Liver (tissue), 9 donors: Measurements from ENCODE around the gene APPL2. TPM values are rescaled to one million over a fixed set of nuclear protein-coding genes. Genes with fewer than 3 reads are reported as not detected.

ENCODE experiments used
- DNase-seq: peaks from one replicate; pipeline ENCODE4 v3.0.0-alpha.2; 2017; ENCODE audit warnings: low spot score
- H3K27ac ChIP-seq, 2 donors: one replicate each; pipeline ENCODE4 v1.7.0; 2013; ENCODE audit warnings: inconsistent platforms in 2 of 2, low read length in 2 of 2, control low read depth in 1 of 2, low read depth in 1 of 2, mild to moderate bottlenecking in 1 of 2
- H3K27me3 ChIP-seq, 4 donors: one replicate each; pipeline versions ENCODE4 v1.6.1 to v1.7.0; 2013; ENCODE audit warnings: low read length in 3 of 4, inconsistent platforms in 1 of 4, mild to moderate bottlenecking in 1 of 4, moderate library complexity in 1 of 4; ENCODE audit not compliant: control insufficient read depth in 4 of 4, insufficient read depth in 4 of 4
- H3K36me3 ChIP-seq, 4 donors: one replicate each; pipeline versions ENCODE4 v1.6.1 to v1.7.0; 2013; ENCODE audit warnings: low read length in 3 of 4, mild to moderate bottlenecking in 3 of 4, low read depth in 1 of 4, moderate library complexity in 1 of 4; ENCODE audit not compliant: control insufficient read depth in 4 of 4, insufficient read depth in 3 of 4
- H3K4me1 ChIP-seq, 4 donors: one replicate each; pipeline versions ENCODE4 v1.6.1 to v1.7.0; 2013; ENCODE audit warnings: low read length in 3 of 4, mild to moderate bottlenecking in 3 of 4, moderate library complexity in 1 of 4; ENCODE audit not compliant: control insufficient read depth in 4 of 4, insufficient read depth in 4 of 4
- H3K4me3 ChIP-seq, 3 donors: one replicate each; pipeline versions ENCODE4 v1.6.1 to v1.7.0; 2013; ENCODE audit warnings: low read length in 3 of 3, control low read depth in 1 of 3, low read depth in 1 of 3, mild to moderate bottlenecking in 1 of 3
- H3K9ac ChIP-seq, 2 donors: one replicate each; pipeline ENCODE4 v1.7.0; 2013; ENCODE audit warnings: low read length in 2 of 2, mild to moderate bottlenecking in 2 of 2, moderate library complexity in 2 of 2, control low read depth in 1 of 2, low read depth in 1 of 2
- H3K9me3 ChIP-seq, 4 donors: one replicate each; pipeline versions ENCODE4 v1.6.1 to v1.7.0; 2013; ENCODE audit warnings: low read length in 3 of 4; ENCODE audit not compliant: control insufficient read depth in 4 of 4
- ATF3 ChIP-seq: IDR thresholded peaks from 2 replicates; pipeline ENCODE4 v1.6.1; 2016; ENCODE audit warnings: antibody characterized with exemption
- EGR1 ChIP-seq, 2 donors: IDR thresholded peaks; 2 replicates each; pipeline ENCODE4 v1.6.1; 2016 to 2018; ENCODE audit warnings: antibody characterized with exemption in 2 of 2, low read depth in 2 of 2
- FOXA1 ChIP-seq: IDR thresholded peaks from 2 replicates; pipeline ENCODE4 v1.6.1; 2016; ENCODE audit warnings: antibody characterized with exemption
- FOXA2 ChIP-seq: IDR thresholded peaks from 2 replicates; pipeline ENCODE4 v1.6.1; 2016; ENCODE audit warnings: antibody characterized with exemption
- GABPA ChIP-seq, 2 donors: IDR thresholded peaks in 1 of 2; conservative IDR thresholded peaks in 1 of 2; 2 replicates each; pipeline ENCODE4 v1.6.1; 2016; ENCODE audit warnings: antibody characterized with exemption in 2 of 2, mild to moderate bottlenecking in 1 of 2, moderate library complexity in 1 of 2
- HNF4A ChIP-seq, 2 donors: conservative IDR thresholded peaks; 2 replicates each; pipeline ENCODE4 v1.6.1; 2016; ENCODE audit warnings: antibody characterized with exemption in 2 of 2, mild to moderate bottlenecking in 2 of 2
- HNF4G ChIP-seq: IDR thresholded peaks from 2 replicates; pipeline ENCODE4 v1.6.1; 2016; ENCODE audit warnings: antibody characterized with exemption
- JUND ChIP-seq, 2 donors: IDR thresholded peaks; 2 replicates each; pipeline ENCODE4 v1.6.1; 2016; ENCODE audit warnings: antibody characterized with exemption in 2 of 2
- NR2F2 ChIP-seq: IDR thresholded peaks from 2 replicates; pipeline ENCODE4 v1.6.1; 2016; ENCODE audit warnings: antibody characterized with exemption
- RAD21 ChIP-seq, 2 donors: IDR thresholded peaks; 2 replicates each; pipeline ENCODE4 v1.6.1; 2016; ENCODE audit warnings: antibody characterized with exemption in 2 of 2, mild to moderate bottlenecking in 2 of 2
- RXRA ChIP-seq, 2 donors: IDR thresholded peaks; 2 replicates each; pipeline ENCODE4 v1.6.1; 2017 to 2018; ENCODE audit warnings: antibody characterized with exemption in 2 of 2, mild to moderate bottlenecking in 1 of 2
- SP1 ChIP-seq: IDR thresholded peaks from 2 replicates; pipeline ENCODE4 v1.6.1; 2018; ENCODE audit warnings: antibody characterized with exemption, mild to moderate bottlenecking
- TAF1 ChIP-seq: conservative IDR thresholded peaks from 2 replicates; pipeline ENCODE4 v1.6.1; 2016; ENCODE audit warnings: antibody characterized with exemption, mild to moderate bottlenecking
- YY1 ChIP-seq: IDR thresholded peaks from 2 replicates; pipeline ENCODE4 v1.6.1; 2016; ENCODE audit warnings: antibody characterized with exemption, mild to moderate bottlenecking
- WGBS: extraction: QIAGEN DNeasy Blood & Tissue Kit; methylation state at CpG from one replicate; pipeline ENCODE4 v1.1.7; 2013; 5-methylcytosine and 5-hydroxymethylcytosine counted together
- polyA plus RNA-seq, 2 donors: library from polyadenylated mRNA; stranded (reverse) in 1 of 2; unstranded in 1 of 2; fragments of 200-250 nt in 1 of 2; fragments of >200 nt in 1 of 2; fragmentation: Nextera tagmentation in 1 of 2; extraction: Ambion mirVana in 1 of 2; gene quantifications; one replicate each; pipeline versions ENCODE4 v1.2.1 to v1.2.3, GENCODE V29; 2013 to 2015
- total RNA-seq, 2 donors: library from RNA; depleted of rRNA; stranded (reverse); fragments of >200 nt; gene quantifications; one replicate each; pipeline ENCODE4 v1.2.3, GENCODE V29; 2014
- TF ChIP-seq, protein P1 (sequence below): IDR thresholded peaks from 2 replicates; pipeline ENCODE4 v1.6.1; 2016; ENCODE audit warnings: antibody characterized with exemption
- TF ChIP-seq, protein P2 (sequence below): IDR thresholded peaks from 2 replicates; pipeline ENCODE4 v1.6.1; 2016; ENCODE audit warnings: antibody characterized with exemption, mild to moderate bottlenecking
- TF ChIP-seq, protein P3 (sequence below): IDR thresholded peaks from 2 replicates; pipeline ENCODE4 v1.6.1; 2016; ENCODE audit warnings: antibody characterized with exemption
- donor health status: healthy.
- donor health status: healthy.
- donor health status: healthy.
- donor health status: healthy.
- donor health status: healthy.

Gene APPL2
- total and polyA plus RNA-seq, 4 donors, result 7.1 to 21.2 (median 12.7) TPM

DNA sequence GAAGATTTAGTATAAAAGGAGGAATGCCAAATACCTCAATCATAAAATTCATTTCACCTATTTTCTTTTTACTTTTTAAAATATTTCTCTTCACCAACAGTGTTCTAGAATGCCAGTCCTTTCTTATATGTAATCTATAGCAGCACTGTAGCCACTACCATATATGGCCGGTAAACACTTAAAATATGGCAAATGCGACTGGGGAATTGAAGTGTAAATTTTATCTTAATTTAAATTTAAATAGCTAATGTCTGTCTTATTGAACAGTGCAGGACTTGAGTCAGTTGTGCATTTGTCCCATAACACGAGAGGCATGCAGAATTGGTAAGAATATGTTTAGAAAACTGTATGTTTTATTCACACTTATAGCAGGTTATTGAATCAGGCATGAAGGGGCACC is 78.4 kb downstream of the APPL2 start:
- Histone ChIP-seq H3K36me3 (peaks cover 6 to 61% (median 44%) of the 10 kb centered on the region in 4 donors), H3K9ac (no peak overlapping the region)
- WGBS, result 94% methylated on average over 3 of the region's 3 CpGs

GRCh38 chr12:105156260-105156659 is 79.7 kb downstream of the APPL2 start:
- Histone ChIP-seq H3K9me3 (no peaks in the 10 kb centered on the region), H3K27me3 (no peaks in the 10 kb centered on the region), H3K36me3 (peaks cover 9 to 60% (median 42%) of the 10 kb centered on the region in 4 donors), H3K27ac (no peak overlapping the region), H3K4me1 (no peaks in the 10 kb centered on the region), H3K9ac (no peak overlapping the region), H3K4me3 (no peak overlapping the region)
- 97% methylated on average over 2 of the region's 2 CpGs for WGBS
- no peak for DNase-seq
- TF ChIP-seq NR2F2 (no peak), GABPA (IDR thresholded peaks at IDR 0.05 in 1 of 2, conservative IDR thresholded peaks at IDR 0.05 in 1 of 2) (no peak), FOXA2 (no peak), EGR1 (IDR thresholded peaks at IDR 0.05; ENCODE audit: low read depth in 2 of 2) (no peak), YY1 (no peak), RAD21 (IDR thresholded peaks at IDR 0.05) (no peak), ATF3 (no peak), SP1 (no peak), HNF4A (conservative IDR thresholded peaks at IDR 0.05) (no peak), HNF4G (no peak)
- TF ChIP-seq, protein P1, sequence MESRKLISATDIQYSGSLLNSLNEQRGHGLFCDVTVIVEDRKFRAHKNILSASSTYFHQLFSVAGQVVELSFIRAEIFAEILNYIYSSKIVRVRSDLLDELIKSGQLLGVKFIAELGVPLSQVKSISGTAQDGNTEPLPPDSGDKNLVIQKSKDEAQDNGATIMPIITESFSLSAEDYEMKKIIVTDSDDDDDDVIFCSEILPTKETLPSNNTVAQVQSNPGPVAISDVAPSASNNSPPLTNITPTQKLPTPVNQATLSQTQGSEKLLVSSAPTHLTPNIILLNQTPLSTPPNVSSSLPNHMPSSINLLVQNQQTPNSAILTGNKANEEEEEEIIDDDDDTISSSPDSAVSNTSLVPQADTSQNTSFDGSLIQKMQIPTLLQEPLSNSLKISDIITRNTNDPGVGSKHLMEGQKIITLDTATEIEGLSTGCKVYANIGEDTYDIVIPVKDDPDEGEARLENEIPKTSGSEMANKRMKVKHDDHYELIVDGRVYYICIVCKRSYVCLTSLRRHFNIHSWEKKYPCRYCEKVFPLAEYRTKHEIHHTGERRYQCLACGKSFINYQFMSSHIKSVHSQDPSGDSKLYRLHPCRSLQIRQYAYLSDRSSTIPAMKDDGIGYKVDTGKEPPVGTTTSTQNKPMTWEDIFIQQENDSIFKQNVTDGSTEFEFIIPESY, result no peak
- TF ChIP-seq, protein P2, sequence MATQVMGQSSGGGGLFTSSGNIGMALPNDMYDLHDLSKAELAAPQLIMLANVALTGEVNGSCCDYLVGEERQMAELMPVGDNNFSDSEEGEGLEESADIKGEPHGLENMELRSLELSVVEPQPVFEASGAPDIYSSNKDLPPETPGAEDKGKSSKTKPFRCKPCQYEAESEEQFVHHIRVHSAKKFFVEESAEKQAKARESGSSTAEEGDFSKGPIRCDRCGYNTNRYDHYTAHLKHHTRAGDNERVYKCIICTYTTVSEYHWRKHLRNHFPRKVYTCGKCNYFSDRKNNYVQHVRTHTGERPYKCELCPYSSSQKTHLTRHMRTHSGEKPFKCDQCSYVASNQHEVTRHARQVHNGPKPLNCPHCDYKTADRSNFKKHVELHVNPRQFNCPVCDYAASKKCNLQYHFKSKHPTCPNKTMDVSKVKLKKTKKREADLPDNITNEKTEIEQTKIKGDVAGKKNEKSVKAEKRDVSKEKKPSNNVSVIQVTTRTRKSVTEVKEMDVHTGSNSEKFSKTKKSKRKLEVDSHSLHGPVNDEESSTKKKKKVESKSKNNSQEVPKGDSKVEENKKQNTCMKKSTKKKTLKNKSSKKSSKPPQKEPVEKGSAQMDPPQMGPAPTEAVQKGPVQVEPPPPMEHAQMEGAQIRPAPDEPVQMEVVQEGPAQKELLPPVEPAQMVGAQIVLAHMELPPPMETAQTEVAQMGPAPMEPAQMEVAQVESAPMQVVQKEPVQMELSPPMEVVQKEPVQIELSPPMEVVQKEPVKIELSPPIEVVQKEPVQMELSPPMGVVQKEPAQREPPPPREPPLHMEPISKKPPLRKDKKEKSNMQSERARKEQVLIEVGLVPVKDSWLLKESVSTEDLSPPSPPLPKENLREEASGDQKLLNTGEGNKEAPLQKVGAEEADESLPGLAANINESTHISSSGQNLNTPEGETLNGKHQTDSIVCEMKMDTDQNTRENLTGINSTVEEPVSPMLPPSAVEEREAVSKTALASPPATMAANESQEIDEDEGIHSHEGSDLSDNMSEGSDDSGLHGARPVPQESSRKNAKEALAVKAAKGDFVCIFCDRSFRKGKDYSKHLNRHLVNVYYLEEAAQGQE, result no peak

More for the DNA sequence above, 78.4 kb downstream of the APPL2 start:
- Histone ChIP-seq H3K27ac (no peak overlapping the region), H3K4me3 (no peak overlapping the region), H3K9me3 (no peaks in the 10 kb centered on the region), H3K4me1 (no peaks in the 10 kb centered on the region), H3K27me3 (no peaks in the 10 kb centered on the region)
- no peak for DNase-seq
- TF ChIP-seq HNF4A (conservative IDR thresholded peaks at IDR 0.05) (no peak), ATF3 (no peak), HNF4G (no peak), GABPA (IDR thresholded peaks at IDR 0.05 in 1 of 2, conservative IDR thresholded peaks at IDR 0.05 in 1 of 2) (no peak), TAF1 (no peak), FOXA2 (no peak), FOXA1 (no peak), EGR1 (IDR thresholded peaks at IDR 0.05; ENCODE audit: low read depth in 2 of 2) (no peak), JUND (IDR thresholded peaks at IDR 0.05) (no peak), RAD21 (IDR thresholded peaks at IDR 0.05) (no peak), RXRA (IDR thresholded peaks at IDR 0.05) (no peak), NR2F2 (no peak)
- TF ChIP-seq, protein P3, sequence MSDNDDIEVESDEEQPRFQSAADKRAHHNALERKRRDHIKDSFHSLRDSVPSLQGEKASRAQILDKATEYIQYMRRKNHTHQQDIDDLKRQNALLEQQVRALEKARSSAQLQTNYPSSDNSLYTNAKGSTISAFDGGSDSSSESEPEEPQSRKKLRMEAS, result no peak
